Keratinocyte (primary cell): ENCODE measurements around the gene SEC61G. TPM values are rescaled to one million over a fixed set of nuclear protein-coding genes. Genes with fewer than 3 reads are reported as not detected.

Experiments used
- DNase-seq: peaks from one replicate; pipeline ENCODE4 v3.0.0-alpha.2; 2011; ENCODE audit warnings: low read depth, missing footprints, low spot score
- FAIRE-seq: peaks from 2 replicates; lab custom pipeline; 2011; peaks lifted over from hg19 to GRCh38; lab: Jason Lieb, UNC
- H2AFZ ChIP-seq: 2 replicates; pipeline ENCODE4 v1.6.0; 2012; ENCODE audit warnings: low read length, control low read depth, inconsistent platforms; ENCODE audit not compliant: control insufficient read depth
- H3K27ac ChIP-seq: 2 replicates; pipeline ENCODE4 v1.5.1; 2011; ENCODE audit warnings: low read length; ENCODE audit not compliant: control insufficient read depth, insufficient read depth
- H3K27me3 ChIP-seq: 3 replicates; pipeline ENCODE4 v1.6.0; 2011; ENCODE audit warnings: low read length; ENCODE audit not compliant: control insufficient read depth, insufficient read depth; ENCODE audit errors: extremely low read depth
- H3K36me3 ChIP-seq, 2 experiments: 2 replicates in 1 of 2; 3 replicates in 1 of 2; pipeline ENCODE4 v1.5.1; 2011; ENCODE audit warnings: low read length in 2 of 2, mild to moderate bottlenecking in 1 of 2; ENCODE audit not compliant: control insufficient read depth in 2 of 2, insufficient read depth in 2 of 2; ENCODE audit errors: extremely low read depth in 1 of 2
- H3K4me1 ChIP-seq: 3 replicates; pipeline ENCODE4 v1.5.1; 2011; ENCODE audit warnings: low read length; ENCODE audit not compliant: control insufficient read depth, insufficient read depth; ENCODE audit errors: extremely low read depth
- H3K4me2 ChIP-seq: 3 replicates; pipeline ENCODE4 v1.6.0; 2011; ENCODE audit warnings: low read depth, low read length; ENCODE audit not compliant: control insufficient read depth, insufficient read depth; ENCODE audit errors: extremely low read depth
- H3K4me3 ChIP-seq, 3 experiments: fragments of 200-600 bp in 1 of 3; sonication (generic) in 1 of 3; 2 replicates in 2 of 3; 3 replicates in 1 of 3; pipeline ENCODE4 v1.5.1; 2011 to 2016; ENCODE audit warnings: low read length in 3 of 3, mild to moderate bottlenecking in 3 of 3, control low read depth in 2 of 3, inconsistent platforms in 1 of 3, low read depth in 1 of 3, mixed read lengths in 1 of 3, mixed run types in 1 of 3, moderate library complexity in 1 of 3; ENCODE audit not compliant: control insufficient read depth in 2 of 3, insufficient read depth in 2 of 3; ENCODE audit errors: extremely low read depth in 1 of 3
- H3K79me2 ChIP-seq: 2 replicates; pipeline ENCODE4 v1.6.0; 2012; ENCODE audit warnings: low read length; ENCODE audit not compliant: control insufficient read depth, insufficient read depth
- H3K9ac ChIP-seq: 3 replicates; pipeline ENCODE4 v1.6.0; 2011; ENCODE audit warnings: low read length; ENCODE audit not compliant: control insufficient read depth, insufficient read depth; ENCODE audit errors: extremely low read depth
- H3K9me1 ChIP-seq: 3 replicates; pipeline ENCODE4 v1.6.0; 2011; ENCODE audit warnings: low read length; ENCODE audit not compliant: control insufficient read depth, insufficient read depth; ENCODE audit errors: extremely low read depth
- H3K9me3 ChIP-seq: 2 replicates; pipeline ENCODE4 v1.5.1; 2012; ENCODE audit warnings: low read depth, low read length; ENCODE audit not compliant: control insufficient read depth
- H4K20me1 ChIP-seq: 3 replicates; pipeline ENCODE4 v1.6.0; 2011; ENCODE audit warnings: low read length; ENCODE audit not compliant: control insufficient read depth, insufficient read depth; ENCODE audit errors: extremely low read depth
- EZH2 ChIP-seq: IDR thresholded peaks from one replicate; pipeline ENCODE4 v1.6.1; 2012; ENCODE audit warnings: inconsistent platforms, mild to moderate bottlenecking, low read length, moderate library complexity
- dilution Hi-C: fragments of 300-500 bp; cut with MboI; formaldehyde crosslinking; loops from one replicate; pipeline ENCODE4 v1.7.0; 2020; ENCODE audit warnings: low sequenced_read_pairs; ENCODE audit not compliant: extremely low pct_ligation_motif_present
- polyA plus RNA-seq, 5 experiments: library from polyadenylated mRNA; depleted of rRNA in 3 of 5; stranded (reverse) in 3 of 5; stranded (forward) in 1 of 5; unstranded in 1 of 5; fragments of >200 nt; gene quantifications; 1 replicate in 1 of 5; 2 replicates in 3 of 5; 3 replicates in 1 of 5; pipeline versions ENCODE4 v1.2.1 to v1.2.3, GENCODE V29; 2011 to 2012; ENCODE audit warnings: missing spikeins in 2 of 5, low read depth in 1 of 5, low replicate concordance in 1 of 5
- TF ChIP-seq, protein P1 (sequence below), 3 experiments: IDR thresholded peaks in 1 of 3; conservative IDR thresholded peaks in 1 of 3; optimal IDR thresholded peaks in 1 of 3; 2 replicates in 2 of 3; 3 replicates in 1 of 3; pipeline versions ENCODE3 to v1.5.1; 2011; ENCODE audit warnings: low read length in 3 of 3, mild to moderate bottlenecking in 3 of 3, moderate library complexity in 2 of 3, control low read depth in 1 of 3, inconsistent platforms in 1 of 3; ENCODE audit not compliant: insufficient read depth in 2 of 3; ENCODE audit errors: extremely low read depth in 1 of 3

The SEC61G gene
- polyA plus RNA-seq, 1 donor (not counting 4 experiments of a cell fraction or from before 2014, with no cell fraction given): 191 TPM

DNA sequence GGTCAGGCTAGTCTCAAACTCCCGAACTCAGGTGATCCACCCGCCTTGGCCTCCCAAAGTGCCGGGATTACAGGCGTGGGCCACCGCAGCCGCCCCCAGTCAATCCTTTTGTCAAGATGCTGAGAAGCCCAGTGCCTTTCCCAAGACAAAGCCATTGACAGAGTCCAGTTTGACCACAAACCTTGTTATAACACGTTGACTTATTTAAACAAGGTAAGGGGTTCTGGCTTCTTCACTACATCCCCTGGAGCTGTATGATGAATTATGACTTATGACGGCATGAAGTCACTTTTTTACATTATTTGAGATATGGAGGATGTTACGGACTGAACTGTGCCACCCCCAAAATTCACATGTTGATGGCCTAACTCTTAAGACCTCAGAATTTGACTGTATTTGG is 5.8 kb upstream of the SEC61G start:
- FAIRE-seq (no peak), DNase-seq (no peak)
- H3K27ac ChIP-seq: no peak overlapping the region

DNA sequence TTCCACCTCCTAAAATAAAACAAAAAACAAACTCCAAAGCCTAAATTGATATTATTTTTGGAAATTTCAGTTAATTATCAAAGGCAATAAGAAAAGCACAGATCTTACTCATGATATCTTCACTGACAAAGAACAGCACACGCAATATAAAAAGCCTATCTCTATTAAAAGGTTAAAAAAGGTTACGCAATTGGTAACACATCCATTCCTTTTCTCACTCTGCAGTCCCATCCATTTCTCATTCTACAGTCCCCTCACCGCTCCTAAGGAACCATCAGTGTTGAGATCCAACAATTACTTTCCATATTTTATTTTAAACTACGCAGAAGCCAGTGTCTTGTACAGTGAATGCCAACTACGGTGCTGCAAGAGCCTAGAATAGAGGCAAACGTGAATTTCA is 1.3 kb downstream of the SEC61G start:
- H3K9ac ChIP-seq: peak overlapping the region; percentile 98
- H3K9me3 ChIP-seq: no peaks in the 10 kb centered on the region
- H3K4me1 ChIP-seq: peaks cover 10% of the 10 kb centered on the region
- peaks cover 4% of the 10 kb centered on the region for H4K20me1 ChIP-seq
- H2AFZ ChIP-seq: no peak overlapping the region
- dilution Hi-C loops: no loop called here
- peaks cover 8 to 14% of the 10 kb centered on the region in 2 experiments for H3K36me3 ChIP-seq
- peak overlapping the region; percentile 98 for H3K4me2 ChIP-seq
- H3K4me3 ChIP-seq: peak overlapping the region; percentile 95 to 99 (median 98)
- H3K27ac ChIP-seq: peak overlapping the region; percentile 97
- no peaks in the 10 kb centered on the region for H3K9me1 ChIP-seq
- FAIRE-seq (no peak), DNase-seq (no peak)
- H3K79me2 ChIP-seq: peaks cover 55% of the 10 kb centered on the region
- TF ChIP-seq EZH2: no peak
- TF ChIP-seq, protein P1, sequence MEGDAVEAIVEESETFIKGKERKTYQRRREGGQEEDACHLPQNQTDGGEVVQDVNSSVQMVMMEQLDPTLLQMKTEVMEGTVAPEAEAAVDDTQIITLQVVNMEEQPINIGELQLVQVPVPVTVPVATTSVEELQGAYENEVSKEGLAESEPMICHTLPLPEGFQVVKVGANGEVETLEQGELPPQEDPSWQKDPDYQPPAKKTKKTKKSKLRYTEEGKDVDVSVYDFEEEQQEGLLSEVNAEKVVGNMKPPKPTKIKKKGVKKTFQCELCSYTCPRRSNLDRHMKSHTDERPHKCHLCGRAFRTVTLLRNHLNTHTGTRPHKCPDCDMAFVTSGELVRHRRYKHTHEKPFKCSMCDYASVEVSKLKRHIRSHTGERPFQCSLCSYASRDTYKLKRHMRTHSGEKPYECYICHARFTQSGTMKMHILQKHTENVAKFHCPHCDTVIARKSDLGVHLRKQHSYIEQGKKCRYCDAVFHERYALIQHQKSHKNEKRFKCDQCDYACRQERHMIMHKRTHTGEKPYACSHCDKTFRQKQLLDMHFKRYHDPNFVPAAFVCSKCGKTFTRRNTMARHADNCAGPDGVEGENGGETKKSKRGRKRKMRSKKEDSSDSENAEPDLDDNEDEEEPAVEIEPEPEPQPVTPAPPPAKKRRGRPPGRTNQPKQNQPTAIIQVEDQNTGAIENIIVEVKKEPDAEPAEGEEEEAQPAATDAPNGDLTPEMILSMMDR (optimal IDR thresholded peaks at IDR 0.05 in 1 of 3, IDR thresholded peaks at IDR 0.05 in 1 of 3, conservative IDR thresholded peaks at IDR 0.05 in 1 of 3; ENCODE audit: extremely low read depth in 1 of 3, insufficient read depth in 2 of 3, low read length in 3 of 3): no peak
- H3K27me3 ChIP-seq: no peaks in the 10 kb centered on the region

More for the DNA sequence above, 5.8 kb upstream of the SEC61G start:
- dilution Hi-C loops: no loop called here
- no peaks in the 10 kb centered on the region for H3K36me3 ChIP-seq
- H3K9me1 ChIP-seq: no peaks in the 10 kb centered on the region
- no peak overlapping the region for H3K4me3 ChIP-seq
- H3K79me2 ChIP-seq: no peaks in the 10 kb centered on the region
- no peak overlapping the region for H3K4me2 ChIP-seq
- H3K9ac ChIP-seq: no peak overlapping the region
- no peak for TF ChIP-seq EZH2
- TF ChIP-seq, protein P1 (optimal IDR thresholded peaks at IDR 0.05 in 1 of 3, IDR thresholded peaks at IDR 0.05 in 1 of 3, conservative IDR thresholded peaks at IDR 0.05 in 1 of 3; ENCODE audit: extremely low read depth in 1 of 3, insufficient read depth in 2 of 3, low read length in 3 of 3): no peak
- no peaks in the 10 kb centered on the region for H3K9me3 ChIP-seq
- H3K27me3 ChIP-seq: no peaks in the 10 kb centered on the region
- H3K4me1 ChIP-seq: peaks cover 10% of the 10 kb centered on the region
- no peaks in the 10 kb centered on the region for H4K20me1 ChIP-seq
- no peak overlapping the region for H2AFZ ChIP-seq
